Stimulated activated CD8-positive, alpha-beta memory T cell treated with anti-CD3 and anti-CD28 coated beads, Interleukin-7, amount 100 ng/mL, for 1 hour (primary cell): ENCODE measurements around the gene MLH3.

Experiments
- DNase-seq, 2 donors: peaks; one replicate each; pipeline ENCODE4 v3.0.0-alpha.2; 2020; ENCODE audit warnings: low read depth in 2 of 2

MLH3 gene

GRCh38 chr14:74984236-74985027, 66.8 kb downstream of the MLH3 start:
- no peak for DNase-seq

GRCh38 chr14:74983343-74983742, 67.9 kb downstream of the MLH3 start:
- no peak for DNase-seq

GRCh38 chr14:74982661-74983060, 68.6 kb downstream of the MLH3 start:
- DNase-seq, result no peak

- no peak for DNase-seq
Observed at GRCh38 chr14:74981833-74982232, 69.4 kb downstream of the MLH3 start.

GRCh38 chr14:74981462-74981782, 69.8 kb downstream of the MLH3 start:
- no peak for DNase-seq

GRCh38 chr14:74980731-74981461, 70.4 kb downstream of the MLH3 start:
- no peak for DNase-seq

- DNase-seq, result no peak
Observed at GRCh38 chr14:74980398-74980730, 70.9 kb downstream of the MLH3 start.

GRCh38 chr14:74979442-74980397, 71.5 kb downstream of the MLH3 start:
- DNase-seq, result no peak

GRCh38 chr14:74979029-74979428, 72.2 kb downstream of the MLH3 start:
- no peak for DNase-seq

- DNase-seq, result no peak
Observed at GRCh38 chr14:74978416-74978947, 72.8 kb downstream of the MLH3 start.

- DNase-seq, result no peak
Observed at GRCh38 chr14:74977901-74978385, 73.3 kb downstream of the MLH3 start.

- no peak for DNase-seq
Observed at GRCh38 chr14:74977164-74977900, 73.9 kb downstream of the MLH3 start.

- no peak for DNase-seq
Observed at GRCh38 chr14:74976264-74977113, 74.8 kb downstream of the MLH3 start.

- no peak for DNase-seq
Observed at GRCh38 chr14:74975059-74975810, 76.0 kb downstream of the MLH3 start.

GRCh38 chr14:74974364-74975058, 76.8 kb downstream of the MLH3 start:
- DNase-seq, result no peak

- no peak for DNase-seq
Observed at GRCh38 chr14:74973905-74974363, 77.3 kb downstream of the MLH3 start.

- no peak for DNase-seq
Observed at GRCh38 chr14:74973003-74973653, 78.1 kb downstream of the MLH3 start.

- no peak for DNase-seq
Observed at GRCh38 chr14:74968811-74969210, 82.5 kb downstream of the MLH3 start.
